Liver (tissue), 9 donors: ENCODE data around the gene ORAI2. TPM values are rescaled to one million over a fixed set of nuclear protein-coding genes. Genes with fewer than 3 reads are reported as not detected.

Experiments
- DNase-seq: peaks from one replicate; pipeline ENCODE4 v3.0.0-alpha.2; 2017; ENCODE audit warnings: low spot score
- H3K27ac ChIP-seq, 2 donors: one replicate each; pipeline ENCODE4 v1.7.0; 2013; ENCODE audit warnings: inconsistent platforms in 2 of 2, low read length in 2 of 2, control low read depth in 1 of 2, low read depth in 1 of 2, mild to moderate bottlenecking in 1 of 2
- H3K27me3 ChIP-seq, 4 donors: one replicate each; pipeline versions ENCODE4 v1.6.1 to v1.7.0; 2013; ENCODE audit warnings: low read length in 3 of 4, inconsistent platforms in 1 of 4, mild to moderate bottlenecking in 1 of 4, moderate library complexity in 1 of 4; ENCODE audit not compliant: control insufficient read depth in 4 of 4, insufficient read depth in 4 of 4
- H3K36me3 ChIP-seq, 4 donors: one replicate each; pipeline versions ENCODE4 v1.6.1 to v1.7.0; 2013; ENCODE audit warnings: low read length in 3 of 4, mild to moderate bottlenecking in 3 of 4, low read depth in 1 of 4, moderate library complexity in 1 of 4; ENCODE audit not compliant: control insufficient read depth in 4 of 4, insufficient read depth in 3 of 4
- H3K4me1 ChIP-seq, 4 donors: one replicate each; pipeline versions ENCODE4 v1.6.1 to v1.7.0; 2013; ENCODE audit warnings: low read length in 3 of 4, mild to moderate bottlenecking in 3 of 4, moderate library complexity in 1 of 4; ENCODE audit not compliant: control insufficient read depth in 4 of 4, insufficient read depth in 4 of 4
- H3K4me3 ChIP-seq, 3 donors: one replicate each; pipeline versions ENCODE4 v1.6.1 to v1.7.0; 2013; ENCODE audit warnings: low read length in 3 of 3, control low read depth in 1 of 3, low read depth in 1 of 3, mild to moderate bottlenecking in 1 of 3
- H3K9ac ChIP-seq, 2 donors: one replicate each; pipeline ENCODE4 v1.7.0; 2013; ENCODE audit warnings: low read length in 2 of 2, mild to moderate bottlenecking in 2 of 2, moderate library complexity in 2 of 2, control low read depth in 1 of 2, low read depth in 1 of 2
- H3K9me3 ChIP-seq, 4 donors: one replicate each; pipeline versions ENCODE4 v1.6.1 to v1.7.0; 2013; ENCODE audit warnings: low read length in 3 of 4; ENCODE audit not compliant: control insufficient read depth in 4 of 4
- ATF3 ChIP-seq: IDR thresholded peaks from 2 replicates; pipeline ENCODE4 v1.6.1; 2016; ENCODE audit warnings: antibody characterized with exemption
- CTCF ChIP-seq: fragments of 150-350 bp; IDR thresholded peaks from 2 replicates; pipeline ENCODE4 v1.5.1; 2017; ENCODE audit warnings: improper control_type of control experiment, low read depth, low read length; ENCODE audit not compliant: missing input control
- EGR1 ChIP-seq, 2 donors: IDR thresholded peaks; 2 replicates each; pipeline ENCODE4 v1.6.1; 2016 to 2018; ENCODE audit warnings: antibody characterized with exemption in 2 of 2, low read depth in 2 of 2
- FOXA1 ChIP-seq: IDR thresholded peaks from 2 replicates; pipeline ENCODE4 v1.6.1; 2016; ENCODE audit warnings: antibody characterized with exemption
- FOXA2 ChIP-seq: IDR thresholded peaks from 2 replicates; pipeline ENCODE4 v1.6.1; 2016; ENCODE audit warnings: antibody characterized with exemption
- GABPA ChIP-seq, 2 donors: IDR thresholded peaks in 1 of 2; conservative IDR thresholded peaks in 1 of 2; 2 replicates each; pipeline ENCODE4 v1.6.1; 2016; ENCODE audit warnings: antibody characterized with exemption in 2 of 2, mild to moderate bottlenecking in 1 of 2, moderate library complexity in 1 of 2
- HNF4A ChIP-seq, 2 donors: conservative IDR thresholded peaks; 2 replicates each; pipeline ENCODE4 v1.6.1; 2016; ENCODE audit warnings: antibody characterized with exemption in 2 of 2, mild to moderate bottlenecking in 2 of 2
- HNF4G ChIP-seq: IDR thresholded peaks from 2 replicates; pipeline ENCODE4 v1.6.1; 2016; ENCODE audit warnings: antibody characterized with exemption
- JUND ChIP-seq, 2 donors: IDR thresholded peaks; 2 replicates each; pipeline ENCODE4 v1.6.1; 2016; ENCODE audit warnings: antibody characterized with exemption in 2 of 2
- MAX ChIP-seq: IDR thresholded peaks from 2 replicates; pipeline ENCODE4 v1.6.1; 2016; ENCODE audit warnings: antibody characterized with exemption
- NR2F2 ChIP-seq: IDR thresholded peaks from 2 replicates; pipeline ENCODE4 v1.6.1; 2016; ENCODE audit warnings: antibody characterized with exemption
- RAD21 ChIP-seq, 2 donors: IDR thresholded peaks; 2 replicates each; pipeline ENCODE4 v1.6.1; 2016; ENCODE audit warnings: antibody characterized with exemption in 2 of 2, mild to moderate bottlenecking in 2 of 2
- REST ChIP-seq: IDR thresholded peaks from 2 replicates; pipeline ENCODE4 v1.6.1; 2016; ENCODE audit warnings: antibody characterized with exemption, mild to moderate bottlenecking
- RXRA ChIP-seq, 2 donors: IDR thresholded peaks; 2 replicates each; pipeline ENCODE4 v1.6.1; 2017 to 2018; ENCODE audit warnings: antibody characterized with exemption in 2 of 2, mild to moderate bottlenecking in 1 of 2
- SP1 ChIP-seq: IDR thresholded peaks from 2 replicates; pipeline ENCODE4 v1.6.1; 2018; ENCODE audit warnings: antibody characterized with exemption, mild to moderate bottlenecking
- TAF1 ChIP-seq: conservative IDR thresholded peaks from 2 replicates; pipeline ENCODE4 v1.6.1; 2016; ENCODE audit warnings: antibody characterized with exemption, mild to moderate bottlenecking
- YY1 ChIP-seq: IDR thresholded peaks from 2 replicates; pipeline ENCODE4 v1.6.1; 2016; ENCODE audit warnings: antibody characterized with exemption, mild to moderate bottlenecking
- ZBTB33 ChIP-seq: IDR thresholded peaks from 2 replicates; pipeline ENCODE4 v1.6.1; 2016; ENCODE audit warnings: antibody characterized with exemption
- WGBS: extraction: QIAGEN DNeasy Blood & Tissue Kit; methylation state at CpG from one replicate; pipeline ENCODE4 v1.1.7; 2013; 5-methylcytosine and 5-hydroxymethylcytosine counted together
- polyA plus RNA-seq, 2 donors: library from polyadenylated mRNA; stranded (reverse) in 1 of 2; unstranded in 1 of 2; fragments of 200-250 nt in 1 of 2; fragments of >200 nt in 1 of 2; fragmentation: Nextera tagmentation in 1 of 2; extraction: Ambion mirVana in 1 of 2; gene quantifications; one replicate each; pipeline versions ENCODE4 v1.2.1 to v1.2.3, GENCODE V29; 2013 to 2015
- total RNA-seq, 2 donors: library from RNA; depleted of rRNA; stranded (reverse); fragments of >200 nt; gene quantifications; one replicate each; pipeline ENCODE4 v1.2.3, GENCODE V29; 2014
- donor health status: healthy.
- donor health status: healthy.
- donor health status: healthy.
- donor health status: healthy.
- donor health status: healthy.

The ORAI2 gene
- total and polyA plus RNA-seq, 4 donors = 1.3 to 10.3 (median 4.8) TPM

- DNase-seq = no peak
- no peak overlapping the region for H3K4me3 ChIP-seq
- H3K9me3 ChIP-seq = no peaks in the 10 kb centered on the region
- WGBS = 96% methylated on average over 10 of the region's 10 CpGs
- peaks cover 0 to 14% (median 11%) of the 10 kb centered on the region in 4 donors for H3K4me1 ChIP-seq
- no peak for TF ChIP-seq JUND (IDR thresholded peaks at IDR 0.05)
- no peak for TF ChIP-seq REST
- no peak for TF ChIP-seq YY1
- no peak for TF ChIP-seq FOXA1
- TF ChIP-seq FOXA2 = no peak
- TF ChIP-seq CTCF = no peak
- TF ChIP-seq RAD21 (IDR thresholded peaks at IDR 0.05) = no peak
- no peak for TF ChIP-seq SP1
- TF ChIP-seq HNF4A (conservative IDR thresholded peaks at IDR 0.05) = no peak
- no peak for TF ChIP-seq TAF1
- TF ChIP-seq NR2F2 = no peak
- no peak for TF ChIP-seq ZBTB33
- no peak for TF ChIP-seq EGR1 (IDR thresholded peaks at IDR 0.05; ENCODE audit: low read depth in 2 of 2)
- no peak for TF ChIP-seq HNF4G
- no peak for TF ChIP-seq GABPA (IDR thresholded peaks at IDR 0.05 in 1 of 2, conservative IDR thresholded peaks at IDR 0.05 in 1 of 2)
- TF ChIP-seq RXRA (IDR thresholded peaks at IDR 0.05) = no peak
- no peak for TF ChIP-seq ATF3
- TF ChIP-seq MAX = no peak
- no peak overlapping the region for H3K27ac ChIP-seq
- peaks cover 2 to 24% (median 5%) of the 10 kb centered on the region in 4 donors for H3K36me3 ChIP-seq
- H3K27me3 ChIP-seq = no peaks in the 10 kb centered on the region
- no peak overlapping the region for H3K9ac ChIP-seq
Observed at GRCh38 chr7:102429141-102429899, 4.1 kb upstream of the ORAI2 start.
